ENCODE data around the gene MAGEB1. TPM values are rescaled to one million over a fixed set of nuclear protein-coding genes. Genes with fewer than 3 reads are reported as not detected.

Gene MAGEB1
- total and polyA plus RNA-seq, 2 of the 13 experiments (the other 11 are each of a cell fraction or from before 2014, with no cell fraction given) = not detected

GRCh38 chrX:30296408-30297254 is 49.7 kb downstream of the MAGEB1 start:
- DNase-seq (ENCODE audit: low spot score) (no peak), ATAC-seq (no peak), FAIRE-seq (no peak)
- Histone ChIP-seq H3K27ac (ENCODE audit: extremely low read length, insufficient read depth, low read length) (no peak overlapping the region), H3K9me3 (ENCODE audit: low read length) (no peaks in the 10 kb centered on the region), H2AFZ (ENCODE audit: low read length) (no peak overlapping the region), H3K4me1 (ENCODE audit: insufficient read depth, low read length) (no peaks in the 10 kb centered on the region), H3K79me2 (ENCODE audit: insufficient read depth, low read length) (no peaks in the 10 kb centered on the region), H3K27me3 (ENCODE audit: control insufficient read depth in 1 of 2, insufficient read depth in 2 of 2, low read length in 2 of 2) (no peaks in the 10 kb centered on the region), H3K4me3 (replicated peaks in 1 of 3; ENCODE audit: insufficient read depth in 1 of 3, low read depth in 2 of 3, low read length in 3 of 3) (no peak overlapping the region), H3K9ac (ENCODE audit: insufficient read depth, low read depth, low read length) (no peak overlapping the region), H3K4me2 (ENCODE audit: low read depth, low read length) (no peak overlapping the region), H3K36me3 (replicated peaks in 1 of 2; ENCODE audit: control insufficient read depth in 1 of 2, insufficient read depth in 2 of 2, low read length in 2 of 2) (no peaks in the 10 kb centered on the region), H4K20me1 (ENCODE audit: insufficient read depth, low read length) (no peaks in the 10 kb centered on the region)
- TF ChIP-seq SP5 (CRISPR knock-in tag; IDR thresholded peaks at IDR 0.05; ENCODE audit: borderline replicate concordance, low read depth) = no peak
- no peak for TF ChIP-seq ZNF7 (CRISPR knock-in tag; IDR thresholded peaks at IDR 0.05)
- TF ChIP-seq GFI1 (CRISPR knock-in tag; IDR thresholded peaks at IDR 0.05; ENCODE audit: borderline replicate concordance) = no peak
- TF ChIP-seq YEATS2 (CRISPR knock-in tag; IDR thresholded peaks at IDR 0.05; ENCODE audit: borderline replicate concordance) = no peak
- TF ChIP-seq KDM5B (CRISPR knock-in tag; IDR thresholded peaks at IDR 0.05; ENCODE audit: borderline replicate concordance) = no peak
- no peak for TF ChIP-seq GATAD1 (CRISPR knock-in tag; IDR thresholded peaks at IDR 0.05)
- no peak for TF ChIP-seq FOXO1 (CRISPR knock-in tag; IDR thresholded peaks at IDR 0.05)
- no peak for TF ChIP-seq CAMTA2 (CRISPR knock-in tag; IDR thresholded peaks at IDR 0.05; ENCODE audit: borderline replicate concordance)
- TF ChIP-seq KDM2A (CRISPR knock-in tag; IDR thresholded peaks at IDR 0.05; ENCODE audit: borderline replicate concordance, low read depth) = no peak
- no peak for TF ChIP-seq KMT2B (CRISPR knock-in tag; IDR thresholded peaks at IDR 0.05)
- TF ChIP-seq ZNF740 (CRISPR knock-in tag; IDR thresholded peaks at IDR 0.05) = no peak
- TF ChIP-seq ZNF432 (CRISPR knock-in tag; IDR thresholded peaks at IDR 0.05; ENCODE audit: borderline replicate concordance) = no peak
- no peak for TF ChIP-seq NR2F2 (IDR thresholded peaks at IDR 0.05; ENCODE audit: borderline replicate concordance, low read depth)
- no peak for TF ChIP-seq PAX8 (CRISPR knock-in tag; IDR thresholded peaks at IDR 0.05; ENCODE audit: borderline replicate concordance)
- 2% methylated on average over 4 of the region's 5 CpGs for WGBS (ENCODE audit: low lambda C conversion rate)
- intact Hi-C loops (cut with micrococcal nuclease; ENCODE audit: unreplicated experiment) = no loop called here
- in situ Hi-C loops (cut with HindIII; ENCODE audit: extremely low pct_ligation_motif_present, low pct_unique_long_range_greater_than_20kb) = no loop called here
- ChIA-PET POLR2A (no interaction called here), CTCF (ENCODE audit: low intra/inter-chr PET ratio, low total read pairs) (no interaction called here)
- BruUV-seq (replicated peaks) = no TSS peak
